Measurements from ENCODE around the gene FBXL4. TPM values are rescaled to one million over a fixed set of nuclear protein-coding genes. Genes with fewer than 3 reads are reported as not detected.

Gene FBXL4
- total and polyA plus RNA-seq, 2 experiments from 2014 or later = 10.8 to 31.0 TPM

- Histone ChIP-seq H3K27ac (no peak overlapping the region), H3K4me1 (ENCODE audit: insufficient read depth) (peaks cover 18% of the 10 kb centered on the region), H3K9me2 (replicated peaks; ENCODE audit: insufficient read depth) (no peaks in the 10 kb centered on the region), H2AFZ (peak overlapping the region; percentile 65), H3K79me2 (no peaks in the 10 kb centered on the region), H3K27me3 (peaks cover 77% of the 10 kb centered on the region), H3K36me3 (replicated peaks; ENCODE audit: insufficient read depth, low read depth) (no peaks in the 10 kb centered on the region), H3K4me3 (no peak overlapping the region), H4K20me1 (ENCODE audit: insufficient read depth, poor library complexity, severe bottlenecking) (no peaks in the 10 kb centered on the region), H3K9me3 (ENCODE audit: low read depth) (no peaks in the 10 kb centered on the region), H3K4me2 (peak overlapping the region; percentile 88)
- peak; percentile 40 for DNase-seq (ENCODE audit: low spot score)
- 10% methylated on average over 43 of the region's 51 CpGs for WGBS (ENCODE audit: low lambda C conversion rate, missing lambda C conversion rate)
- TF ChIP-seq EZH2 (IDR thresholded peaks at IDR 0.05; ENCODE audit: borderline replicate concordance) (peak; percentile 52), EZH2phosphoT487 (IDR thresholded peaks at IDR 0.05; ENCODE audit: low read depth, severe bottlenecking, unreplicated experiment) (no peak)
- TF ChIP-seq, protein P1, sequence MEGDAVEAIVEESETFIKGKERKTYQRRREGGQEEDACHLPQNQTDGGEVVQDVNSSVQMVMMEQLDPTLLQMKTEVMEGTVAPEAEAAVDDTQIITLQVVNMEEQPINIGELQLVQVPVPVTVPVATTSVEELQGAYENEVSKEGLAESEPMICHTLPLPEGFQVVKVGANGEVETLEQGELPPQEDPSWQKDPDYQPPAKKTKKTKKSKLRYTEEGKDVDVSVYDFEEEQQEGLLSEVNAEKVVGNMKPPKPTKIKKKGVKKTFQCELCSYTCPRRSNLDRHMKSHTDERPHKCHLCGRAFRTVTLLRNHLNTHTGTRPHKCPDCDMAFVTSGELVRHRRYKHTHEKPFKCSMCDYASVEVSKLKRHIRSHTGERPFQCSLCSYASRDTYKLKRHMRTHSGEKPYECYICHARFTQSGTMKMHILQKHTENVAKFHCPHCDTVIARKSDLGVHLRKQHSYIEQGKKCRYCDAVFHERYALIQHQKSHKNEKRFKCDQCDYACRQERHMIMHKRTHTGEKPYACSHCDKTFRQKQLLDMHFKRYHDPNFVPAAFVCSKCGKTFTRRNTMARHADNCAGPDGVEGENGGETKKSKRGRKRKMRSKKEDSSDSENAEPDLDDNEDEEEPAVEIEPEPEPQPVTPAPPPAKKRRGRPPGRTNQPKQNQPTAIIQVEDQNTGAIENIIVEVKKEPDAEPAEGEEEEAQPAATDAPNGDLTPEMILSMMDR (IDR thresholded peaks at IDR 0.05; ENCODE audit: poor library complexity) = peak; percentile 33
Observed at GRCh38 chr6:98847779-98848538, 99.8 kb downstream of the FBXL4 start.

- peak overlapping the region; percentile 88 for H3K4me2 ChIP-seq
- TF ChIP-seq EZH2 (IDR thresholded peaks at IDR 0.05; ENCODE audit: borderline replicate concordance) (no peak), EZH2phosphoT487 (IDR thresholded peaks at IDR 0.05; ENCODE audit: low read depth, severe bottlenecking, unreplicated experiment) (no peak)
- TF ChIP-seq, protein P1 (IDR thresholded peaks at IDR 0.05; ENCODE audit: poor library complexity) = no peak
- peak overlapping the region; percentile 65 for H2AFZ ChIP-seq
- no peaks in the 10 kb centered on the region for H3K36me3 ChIP-seq (replicated peaks; ENCODE audit: insufficient read depth, low read depth)
- H3K9me2 ChIP-seq (replicated peaks; ENCODE audit: insufficient read depth) = no peaks in the 10 kb centered on the region
- 22% methylated on average over 11 of the region's 11 CpGs for WGBS (ENCODE audit: low lambda C conversion rate, missing lambda C conversion rate)
- no peak for DNase-seq (ENCODE audit: low spot score)
- H3K27me3 ChIP-seq = peaks cover 83% of the 10 kb centered on the region
- H3K4me3 ChIP-seq = no peak overlapping the region
- no peak overlapping the region for H3K27ac ChIP-seq
- H3K79me2 ChIP-seq = no peaks in the 10 kb centered on the region
- H4K20me1 ChIP-seq (ENCODE audit: insufficient read depth, poor library complexity, severe bottlenecking) = no peaks in the 10 kb centered on the region
- H3K9me3 ChIP-seq (ENCODE audit: low read depth) = no peaks in the 10 kb centered on the region
- peaks cover 18% of the 10 kb centered on the region for H3K4me1 ChIP-seq (ENCODE audit: insufficient read depth)
Observed at GRCh38 chr6:98847416-98847778, 100.3 kb downstream of the FBXL4 start.

GRCh38 chr6:98846021-98846380, 101.7 kb downstream of the FBXL4 start:
- 58% methylated on average over 3 of the region's 3 CpGs for WGBS (ENCODE audit: low lambda C conversion rate, missing lambda C conversion rate)
- Histone ChIP-seq H3K4me1 (ENCODE audit: insufficient read depth) (peaks cover 18% of the 10 kb centered on the region), H3K9me2 (replicated peaks; ENCODE audit: insufficient read depth) (no peaks in the 10 kb centered on the region), H4K20me1 (ENCODE audit: insufficient read depth, poor library complexity, severe bottlenecking) (no peaks in the 10 kb centered on the region), H3K27me3 (peaks cover 94% of the 10 kb centered on the region), H3K9me3 (ENCODE audit: low read depth) (no peaks in the 10 kb centered on the region), H3K27ac (no peak overlapping the region), H3K4me3 (no peak overlapping the region), H3K36me3 (replicated peaks; ENCODE audit: insufficient read depth, low read depth) (no peaks in the 10 kb centered on the region), H2AFZ (no peak overlapping the region), H3K79me2 (no peaks in the 10 kb centered on the region), H3K4me2 (no peak overlapping the region)
- TF ChIP-seq, protein P1 (IDR thresholded peaks at IDR 0.05; ENCODE audit: poor library complexity) = no peak
- TF ChIP-seq EZH2phosphoT487 (IDR thresholded peaks at IDR 0.05; ENCODE audit: low read depth, severe bottlenecking, unreplicated experiment) = no peak
- TF ChIP-seq EZH2 (IDR thresholded peaks at IDR 0.05; ENCODE audit: borderline replicate concordance) = no peak
- no peak for DNase-seq (ENCODE audit: low spot score)

Data from hepatocyte (in vitro differentiated cells).